ENCODE measurements around the gene KRT33A.
"Not testable (repeated sequence)": the region's sequence is repeated elsewhere in the genome, so short reads cannot be mapped to it uniquely, and the experiment has no call there.

GRCh38 chr17:41350381-41350878 lies at the start of gene KRT33A:
- TF ChIP-seq PATZ1 (CRISPR knock-in tag; IDR thresholded peaks at IDR 0.05; ENCODE audit: borderline replicate concordance); ZFP30 (CRISPR knock-in tag; IDR thresholded peaks at IDR 0.05); ISL1 (CRISPR knock-in tag; IDR thresholded peaks at IDR 0.05); PPARA (CRISPR knock-in tag; IDR thresholded peaks at IDR 0.05; ENCODE audit: borderline replicate concordance); CSRNP3 (CRISPR knock-in tag; IDR thresholded peaks at IDR 0.05); POU6F1 (CRISPR knock-in tag; IDR thresholded peaks at IDR 0.05; ENCODE audit: borderline replicate concordance, low read depth); CREB5 (CRISPR knock-in tag; IDR thresholded peaks at IDR 0.05; ENCODE audit: low read depth); RARB (CRISPR knock-in tag; IDR thresholded peaks at IDR 0.05); ZFP3 (CRISPR knock-in tag; IDR thresholded peaks at IDR 0.05): not testable (repeated sequence)

Measured in SK-N-SH treated with all-trans-retinoic acid at 6 μM for 48 hours (cell line).